ENCODE results near the gene ERICH2.

The ERICH2 gene

DNA sequence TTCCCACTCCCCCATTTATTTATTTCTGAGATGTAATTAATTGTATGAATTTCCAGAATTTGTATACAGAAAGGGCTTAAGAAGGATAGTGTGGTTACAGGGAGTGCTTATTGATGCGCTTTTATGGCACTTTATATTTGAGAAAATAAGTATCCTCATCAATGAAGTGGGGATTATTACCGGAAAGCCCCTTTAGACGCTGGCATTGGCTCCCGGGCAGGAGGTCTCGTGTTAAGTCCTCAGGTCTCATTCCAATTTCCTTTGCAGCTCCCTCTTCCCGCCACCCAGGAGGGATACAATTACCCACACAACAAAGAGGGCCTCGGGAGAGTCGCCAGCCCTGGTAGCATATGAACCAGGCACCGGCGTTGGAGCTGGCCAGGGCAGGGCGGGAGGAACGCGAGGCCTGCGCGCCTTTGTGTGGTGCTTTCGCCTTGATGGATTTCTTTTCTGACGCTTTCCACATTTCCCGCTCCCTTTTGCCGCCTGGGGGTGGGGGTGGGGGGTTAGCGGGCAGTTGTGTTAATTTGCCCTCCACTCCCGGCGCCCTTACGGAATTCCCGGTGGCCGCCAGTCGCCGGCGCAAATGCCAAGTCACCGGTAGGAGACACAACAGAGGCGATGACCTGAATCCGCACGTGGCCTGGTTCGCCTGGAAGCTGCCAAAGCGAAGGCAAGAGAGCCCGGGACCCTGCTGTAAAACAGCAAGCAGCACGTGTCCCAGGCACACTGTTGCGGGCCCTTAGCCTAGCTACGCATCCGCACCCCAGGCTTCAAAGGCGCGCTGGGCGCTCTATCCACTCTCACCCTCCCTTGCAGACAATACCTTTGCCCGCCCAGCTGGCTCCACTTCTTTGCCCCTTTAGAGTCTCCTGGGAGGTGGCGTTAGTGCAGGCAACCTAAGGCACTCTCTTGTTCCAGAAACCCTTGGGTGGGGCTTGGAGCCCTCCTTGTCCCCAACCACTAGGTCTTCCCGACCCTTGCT is 49.8 kb downstream of the ERICH2 start:
- peak overlapping the region in 1 of 2 donors; percentile 50 for H3K4me3 ChIP-seq (ENCODE audit: low read depth in 1 of 2, low read length in 2 of 2)
- no peaks in the 10 kb centered on the region for H3K36me3 ChIP-seq (ENCODE audit: insufficient read depth, low read length)
- H3K27ac ChIP-seq (ENCODE audit: low read depth, low read length): no peak overlapping the region
- H3K27me3 ChIP-seq (ENCODE audit: control insufficient read depth in 1 of 2, insufficient read depth in 2 of 2, low read length in 2 of 2): peaks cover 80 to 97% of the 10 kb centered on the region in 2 donors
- H3K9ac ChIP-seq (ENCODE audit: low read length): no peak overlapping the region
- H3K4me1 ChIP-seq (ENCODE audit: insufficient read depth, low read length): peaks cover 61% of the 10 kb centered on the region
- H3K9me3 ChIP-seq (ENCODE audit: low read length): no peaks in the 10 kb centered on the region

GRCh38 chr2:170820757-170821530 is 50.8 kb downstream of the ERICH2 start:
- Histone ChIP-seq H3K9me3 (ENCODE audit: low read length) (no peaks in the 10 kb centered on the region), H3K9ac (ENCODE audit: low read length) (no peak overlapping the region), H3K4me1 (ENCODE audit: insufficient read depth, low read length) (peaks cover 53% of the 10 kb centered on the region), H3K27me3 (ENCODE audit: control insufficient read depth in 1 of 2, insufficient read depth in 2 of 2, low read length in 2 of 2) (peaks cover 70 to 93% of the 10 kb centered on the region in 2 donors), H3K4me3 (ENCODE audit: low read depth in 1 of 2, low read length in 2 of 2) (peak overlapping the region in 1 of 2 donors; percentile 50), H3K36me3 (ENCODE audit: insufficient read depth, low read length) (no peaks in the 10 kb centered on the region), H3K27ac (ENCODE audit: low read depth, low read length) (no peak overlapping the region)

DNA sequence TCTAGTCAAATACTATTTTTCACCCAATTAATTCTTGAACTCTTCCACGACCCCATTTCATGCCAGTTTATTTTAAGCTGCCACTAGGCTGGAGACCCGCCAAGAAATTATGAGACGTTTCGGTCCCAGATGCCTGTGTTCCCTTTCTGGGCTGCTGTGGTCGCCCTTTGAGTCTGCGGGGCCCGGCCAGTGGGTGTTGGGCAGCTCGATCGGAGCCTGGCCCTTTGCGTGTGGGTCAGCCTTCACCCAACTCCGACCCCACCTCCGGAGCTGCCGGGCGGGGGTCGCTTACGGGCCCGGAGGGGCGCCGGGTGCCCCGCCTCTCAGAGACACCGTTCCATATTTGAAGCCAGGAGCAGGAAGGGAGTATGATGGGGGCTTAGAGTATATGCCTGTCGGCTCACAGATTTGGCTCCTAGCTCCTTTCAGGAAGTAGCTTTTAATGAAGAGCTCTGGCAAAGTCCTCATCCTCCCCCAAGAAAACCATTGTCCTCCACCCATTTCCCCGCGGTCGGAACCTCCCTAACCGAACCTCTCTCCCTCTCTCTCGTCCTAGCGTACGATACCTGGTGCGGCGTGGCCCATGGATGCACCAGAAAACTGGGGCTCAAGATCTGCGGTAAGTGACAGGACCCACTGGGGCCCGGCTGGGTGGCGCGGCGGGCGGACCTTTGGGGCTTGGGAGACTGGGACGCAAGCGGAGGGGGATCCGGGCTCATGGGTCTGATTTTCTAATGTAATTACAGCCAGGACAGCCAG is 51.5 kb downstream of the ERICH2 start:
- Histone ChIP-seq H3K9ac (ENCODE audit: low read length) (no peak overlapping the region), H3K27me3 (ENCODE audit: control insufficient read depth in 1 of 2, insufficient read depth in 2 of 2, low read length in 2 of 2) (peaks cover 62 to 86% of the 10 kb centered on the region in 2 donors), H3K27ac (ENCODE audit: low read depth, low read length) (no peak overlapping the region), H3K4me3 (ENCODE audit: low read depth in 1 of 2, low read length in 2 of 2) (peak overlapping the region in 1 of 2 donors; percentile 16), H3K36me3 (ENCODE audit: insufficient read depth, low read length) (no peaks in the 10 kb centered on the region), H3K4me1 (ENCODE audit: insufficient read depth, low read length) (peaks cover 45% of the 10 kb centered on the region), H3K9me3 (ENCODE audit: low read length) (no peaks in the 10 kb centered on the region)

DNA sequence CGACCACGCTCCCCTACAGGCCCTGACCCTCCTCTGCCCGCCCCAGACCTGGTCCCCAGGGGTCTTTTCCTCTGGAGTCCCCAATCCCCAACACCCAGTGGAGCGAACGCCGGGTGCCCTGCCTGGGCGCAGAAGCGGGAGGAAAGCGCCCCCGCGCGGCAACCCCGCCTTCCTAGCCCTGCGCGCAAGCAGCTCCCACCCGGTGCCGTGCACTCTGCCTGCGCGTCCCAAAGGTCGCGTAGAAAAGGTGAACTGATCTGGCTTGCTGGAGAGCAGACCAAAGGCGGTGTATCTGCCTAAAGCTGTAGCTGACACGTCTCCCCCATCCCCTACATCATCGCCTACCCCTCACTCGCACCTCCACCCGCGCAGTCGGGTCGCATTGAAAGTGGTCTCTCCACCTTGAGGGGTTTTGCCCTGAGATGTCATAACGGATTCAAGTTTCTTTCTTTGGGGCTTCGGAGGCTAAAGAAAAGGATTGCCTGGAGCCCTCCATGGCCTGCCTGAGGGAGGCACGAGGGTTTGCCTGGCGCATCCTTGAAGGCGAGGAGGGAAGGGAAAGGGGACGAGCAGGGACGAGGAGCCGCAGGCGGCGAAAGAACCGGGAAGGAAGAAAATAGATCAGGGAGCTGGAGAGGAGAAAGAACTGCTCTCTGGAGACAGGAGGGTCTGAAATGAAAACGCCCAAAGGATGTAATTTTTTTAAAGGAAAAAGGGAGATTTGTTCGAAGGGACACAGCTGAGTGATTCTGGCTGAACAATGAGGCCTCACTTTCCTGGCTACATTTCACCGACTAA is 52.3 kb downstream of the ERICH2 start:
- H3K9me3 ChIP-seq (ENCODE audit: low read length): no peaks in the 10 kb centered on the region
- no peaks in the 10 kb centered on the region for H3K36me3 ChIP-seq (ENCODE audit: insufficient read depth, low read length)
- H3K4me1 ChIP-seq (ENCODE audit: insufficient read depth, low read length): peaks cover 41% of the 10 kb centered on the region
- peak overlapping the region in 1 of 2 donors; percentile 29 for H3K4me3 ChIP-seq (ENCODE audit: low read depth in 1 of 2, low read length in 2 of 2)
- no peak overlapping the region for H3K27ac ChIP-seq (ENCODE audit: low read depth, low read length)
- H3K9ac ChIP-seq (ENCODE audit: low read length): no peak overlapping the region
- peaks cover 58 to 86% of the 10 kb centered on the region in 2 donors for H3K27me3 ChIP-seq (ENCODE audit: control insufficient read depth in 1 of 2, insufficient read depth in 2 of 2, low read length in 2 of 2)

DNA sequence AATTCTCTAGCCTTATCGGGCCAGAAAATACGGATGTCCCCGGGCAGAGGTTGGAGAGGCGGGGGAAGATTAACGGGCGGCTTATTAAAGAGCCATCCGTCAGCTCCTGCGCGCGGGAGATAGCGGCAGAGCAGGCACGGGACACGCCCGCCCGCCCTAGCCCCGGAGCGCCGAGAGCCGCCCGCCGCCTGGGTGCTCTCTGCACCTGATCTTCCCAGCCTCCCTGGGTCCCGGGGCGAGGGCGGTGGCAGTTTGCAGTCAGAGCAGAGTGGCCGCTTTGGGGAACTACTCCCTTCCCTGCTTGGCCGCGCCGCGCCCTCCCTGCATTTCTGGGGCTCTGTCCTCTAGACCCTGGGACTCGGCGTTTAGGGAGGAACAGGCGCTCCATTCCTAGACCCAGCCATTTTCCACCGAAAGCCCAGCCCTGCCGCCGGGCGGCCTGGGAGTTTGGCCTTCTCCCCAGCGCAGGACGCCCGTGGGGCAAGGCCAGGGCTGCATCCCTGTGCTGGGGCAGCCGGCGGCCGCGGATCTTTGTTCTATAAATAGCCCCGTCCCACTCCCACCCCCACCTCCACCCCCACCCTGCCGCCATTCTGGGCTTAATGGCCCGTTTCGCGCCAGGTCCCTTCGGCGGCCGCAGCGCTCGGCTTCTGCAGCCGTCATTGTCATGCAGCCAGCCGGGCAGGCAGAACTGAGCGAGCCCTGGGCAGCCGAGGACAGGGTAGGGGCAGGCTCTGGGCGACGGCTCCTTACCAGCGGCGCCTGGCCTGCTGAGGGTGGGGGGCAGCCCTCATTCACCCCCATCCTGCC is 53.1 kb downstream of the ERICH2 start:
- no peaks in the 10 kb centered on the region for H3K9me3 ChIP-seq (ENCODE audit: low read length)
- H3K27me3 ChIP-seq (ENCODE audit: control insufficient read depth in 1 of 2, insufficient read depth in 2 of 2, low read length in 2 of 2): peaks cover 53 to 82% of the 10 kb centered on the region in 2 donors
- no peak overlapping the region for H3K9ac ChIP-seq (ENCODE audit: low read length)
- H3K4me1 ChIP-seq (ENCODE audit: insufficient read depth, low read length): peaks cover 36% of the 10 kb centered on the region
- H3K27ac ChIP-seq (ENCODE audit: low read depth, low read length): no peak overlapping the region
- H3K36me3 ChIP-seq (ENCODE audit: insufficient read depth, low read length): no peaks in the 10 kb centered on the region
- peak overlapping the region; percentile 29 to 32 for H3K4me3 ChIP-seq (ENCODE audit: low read depth in 1 of 2, low read length in 2 of 2)

DNA sequence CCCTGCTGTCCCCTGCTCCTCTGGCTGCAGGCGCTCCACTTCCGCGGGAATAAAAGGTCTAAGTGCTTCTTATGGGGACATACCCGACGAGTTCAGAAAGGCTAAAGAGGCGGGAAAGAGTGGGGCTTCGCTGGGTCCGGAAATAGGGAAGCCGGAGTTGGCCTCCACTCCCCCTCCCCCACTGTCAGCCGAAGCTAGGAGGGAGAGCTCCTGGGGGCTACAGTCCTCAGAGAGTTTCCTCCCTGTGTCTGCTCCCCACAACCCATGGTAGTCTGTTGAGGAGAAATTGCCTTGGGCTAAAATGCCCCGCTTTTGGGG is 53.7 kb downstream of the ERICH2 start:
- peaks cover 48 to 82% of the 10 kb centered on the region in 2 donors for H3K27me3 ChIP-seq (ENCODE audit: control insufficient read depth in 1 of 2, insufficient read depth in 2 of 2, low read length in 2 of 2)
- H3K9me3 ChIP-seq (ENCODE audit: low read length): no peaks in the 10 kb centered on the region
- H3K4me1 ChIP-seq (ENCODE audit: insufficient read depth, low read length): peaks cover 32% of the 10 kb centered on the region
- H3K27ac ChIP-seq (ENCODE audit: low read depth, low read length): no peak overlapping the region
- H3K4me3 ChIP-seq (ENCODE audit: low read depth in 1 of 2, low read length in 2 of 2): no peak overlapping the region
- H3K9ac ChIP-seq (ENCODE audit: low read length): no peak overlapping the region
- no peaks in the 10 kb centered on the region for H3K36me3 ChIP-seq (ENCODE audit: insufficient read depth, low read length)

GRCh38 chr2:170824526-170825015 is 54.4 kb downstream of the ERICH2 start:
- H3K4me3 ChIP-seq (ENCODE audit: low read depth in 1 of 2, low read length in 2 of 2): no peak overlapping the region
- H3K27me3 ChIP-seq (ENCODE audit: control insufficient read depth in 1 of 2, insufficient read depth in 2 of 2, low read length in 2 of 2): peaks cover 40 to 80% of the 10 kb centered on the region in 2 donors
- H3K9ac ChIP-seq (ENCODE audit: low read length): no peak overlapping the region
- H3K4me1 ChIP-seq (ENCODE audit: insufficient read depth, low read length): peaks cover 32% of the 10 kb centered on the region
- no peak overlapping the region for H3K27ac ChIP-seq (ENCODE audit: low read depth, low read length)
- no peaks in the 10 kb centered on the region for H3K36me3 ChIP-seq (ENCODE audit: insufficient read depth, low read length)
- no peaks in the 10 kb centered on the region for H3K9me3 ChIP-seq (ENCODE audit: low read length)

DNA sequence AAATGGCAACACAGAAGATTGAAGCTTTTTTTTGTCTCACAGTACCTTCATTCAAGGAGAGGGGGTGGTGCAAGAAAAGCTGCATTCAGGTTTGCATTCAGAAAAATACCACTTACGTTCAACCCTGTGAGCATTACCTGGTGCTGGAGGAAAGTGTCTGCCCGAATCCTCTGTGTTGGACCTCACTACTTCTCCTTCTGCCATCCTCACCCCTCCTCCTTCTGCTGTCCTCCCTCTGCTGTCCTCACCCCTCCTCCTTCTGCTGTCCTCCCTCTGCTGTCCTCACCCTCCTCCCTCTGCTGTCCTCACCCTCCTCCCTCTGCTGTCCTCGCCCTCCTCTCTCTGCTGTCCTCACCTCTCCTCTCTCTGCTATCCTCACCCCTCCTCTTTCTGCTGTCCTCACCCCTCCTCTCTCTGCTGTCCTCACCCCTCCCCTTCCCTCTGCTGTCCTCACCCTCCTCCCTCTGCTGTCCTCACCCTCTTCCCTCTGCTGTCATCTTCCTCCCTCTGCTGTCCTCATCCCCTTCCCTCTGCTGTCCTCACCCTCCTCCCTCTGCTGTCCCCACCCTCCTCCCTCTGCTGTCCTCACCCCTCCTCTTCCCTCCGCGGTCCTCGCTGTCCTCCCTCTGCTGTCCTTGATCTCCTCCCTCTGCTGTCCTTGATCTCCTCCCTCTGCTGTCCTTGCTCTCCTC is 57.8 kb downstream of the ERICH2 start:
- H3K27me3 ChIP-seq (ENCODE audit: control insufficient read depth in 1 of 2, insufficient read depth in 2 of 2, low read length in 2 of 2): peaks cover 6 to 46% of the 10 kb centered on the region in 2 donors
- no peaks in the 10 kb centered on the region for H3K36me3 ChIP-seq (ENCODE audit: insufficient read depth, low read length)
- H3K9ac ChIP-seq (ENCODE audit: low read length): no peak overlapping the region
- H3K9me3 ChIP-seq (ENCODE audit: low read length): no peaks in the 10 kb centered on the region
- H3K4me3 ChIP-seq (ENCODE audit: low read depth in 1 of 2, low read length in 2 of 2): no peak overlapping the region
- H3K4me1 ChIP-seq (ENCODE audit: insufficient read depth, low read length): no peaks in the 10 kb centered on the region
- H3K27ac ChIP-seq (ENCODE audit: low read depth, low read length): no peak overlapping the region

DNA sequence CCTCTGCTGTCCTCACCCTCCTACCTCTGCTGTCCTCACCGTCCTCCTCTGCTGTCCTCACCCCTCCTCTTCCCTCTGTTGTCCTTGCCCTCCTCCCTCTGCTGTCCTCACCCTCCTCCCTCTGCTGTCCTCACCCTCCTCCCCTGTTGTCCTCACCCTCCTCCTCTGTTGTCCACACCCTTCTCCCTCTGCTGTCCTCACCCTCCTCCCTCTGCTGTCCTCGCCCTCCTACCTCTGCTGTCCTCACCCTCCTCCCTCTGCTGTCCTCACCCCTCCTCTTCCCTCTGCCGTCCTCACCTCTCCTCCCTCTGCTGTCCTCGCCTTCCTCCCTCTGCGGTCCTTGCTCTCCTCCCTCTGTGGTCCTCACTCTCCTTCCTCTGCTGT is 58.3 kb downstream of the ERICH2 start:
- Histone ChIP-seq H3K36me3 (ENCODE audit: insufficient read depth, low read length) (no peaks in the 10 kb centered on the region), H3K9me3 (ENCODE audit: low read length) (no peaks in the 10 kb centered on the region), H3K4me1 (ENCODE audit: insufficient read depth, low read length) (no peaks in the 10 kb centered on the region), H3K4me3 (ENCODE audit: low read depth in 1 of 2, low read length in 2 of 2) (no peak overlapping the region), H3K27ac (ENCODE audit: low read depth, low read length) (no peak overlapping the region), H3K9ac (ENCODE audit: low read length) (no peak overlapping the region), H3K27me3 (ENCODE audit: control insufficient read depth in 1 of 2, insufficient read depth in 2 of 2, low read length in 2 of 2) (peaks cover 6 to 41% of the 10 kb centered on the region in 2 donors)

Data from muscle layer of colon (tissue), 2 donors.